ENCODE data around the gene AQP7.

Gene AQP7

DNA sequence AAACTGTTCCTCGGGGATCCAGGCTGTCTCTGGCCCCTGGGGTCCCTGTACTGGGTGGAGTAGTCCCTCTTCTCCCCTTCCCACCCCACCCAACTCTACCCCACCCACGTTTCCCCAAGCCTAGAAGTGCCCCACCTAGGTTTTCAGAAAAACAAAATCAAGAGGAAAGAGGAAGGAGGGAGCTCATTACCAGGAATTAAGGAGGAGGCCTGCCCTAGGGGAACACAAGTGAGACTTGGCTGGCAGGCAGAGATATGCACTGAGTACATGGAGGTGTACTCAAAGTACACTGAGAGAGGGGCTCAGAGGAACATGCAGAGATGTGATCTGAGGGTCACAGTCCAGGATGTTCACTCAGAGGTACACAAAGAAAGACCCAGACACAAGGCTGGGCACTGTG is 34.8 kb upstream of the AQP7 start:
- TF ChIP-seq, protein P1, sequence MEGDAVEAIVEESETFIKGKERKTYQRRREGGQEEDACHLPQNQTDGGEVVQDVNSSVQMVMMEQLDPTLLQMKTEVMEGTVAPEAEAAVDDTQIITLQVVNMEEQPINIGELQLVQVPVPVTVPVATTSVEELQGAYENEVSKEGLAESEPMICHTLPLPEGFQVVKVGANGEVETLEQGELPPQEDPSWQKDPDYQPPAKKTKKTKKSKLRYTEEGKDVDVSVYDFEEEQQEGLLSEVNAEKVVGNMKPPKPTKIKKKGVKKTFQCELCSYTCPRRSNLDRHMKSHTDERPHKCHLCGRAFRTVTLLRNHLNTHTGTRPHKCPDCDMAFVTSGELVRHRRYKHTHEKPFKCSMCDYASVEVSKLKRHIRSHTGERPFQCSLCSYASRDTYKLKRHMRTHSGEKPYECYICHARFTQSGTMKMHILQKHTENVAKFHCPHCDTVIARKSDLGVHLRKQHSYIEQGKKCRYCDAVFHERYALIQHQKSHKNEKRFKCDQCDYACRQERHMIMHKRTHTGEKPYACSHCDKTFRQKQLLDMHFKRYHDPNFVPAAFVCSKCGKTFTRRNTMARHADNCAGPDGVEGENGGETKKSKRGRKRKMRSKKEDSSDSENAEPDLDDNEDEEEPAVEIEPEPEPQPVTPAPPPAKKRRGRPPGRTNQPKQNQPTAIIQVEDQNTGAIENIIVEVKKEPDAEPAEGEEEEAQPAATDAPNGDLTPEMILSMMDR (IDR thresholded peaks at IDR 0.05) = no peak
- no peaks in the 10 kb centered on the region for H3K36me3 ChIP-seq
- no peaks in the 10 kb centered on the region for H3K9me3 ChIP-seq
- H3K27ac ChIP-seq = no peak overlapping the region
- no peaks in the 10 kb centered on the region for H3K4me1 ChIP-seq (ENCODE audit: control insufficient read depth in 1 of 2, insufficient read depth in 1 of 2, low read depth in 1 of 2, low read length in 1 of 2)
- H3K4me3 ChIP-seq (ENCODE audit: low read depth in 1 of 2, low read length in 1 of 2) = no peak overlapping the region
- H3K27me3 ChIP-seq = peaks cover 10% of the 10 kb centered on the region

DNA sequence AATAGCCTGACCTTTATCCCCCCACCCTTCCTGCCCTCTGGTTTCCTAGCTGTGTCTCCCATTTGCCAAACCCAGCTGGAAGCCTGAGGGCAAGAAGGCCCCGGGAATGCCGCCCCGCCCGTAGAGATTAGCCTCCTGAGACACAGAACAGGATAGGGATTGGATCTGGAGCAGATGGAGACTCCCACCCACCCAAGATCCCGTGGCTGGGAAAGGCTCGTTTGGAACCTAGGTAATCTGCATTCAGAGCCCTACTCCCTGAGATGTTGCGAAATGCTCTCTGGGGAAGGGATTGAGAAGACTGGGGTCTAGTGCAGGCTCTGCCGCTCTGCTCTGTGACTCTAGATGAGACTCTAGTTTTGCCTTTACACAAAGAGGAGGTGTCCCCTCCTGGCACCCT is 34.1 kb upstream of the AQP7 start:
- Histone ChIP-seq H3K9me3 (no peaks in the 10 kb centered on the region), H3K27me3 (peaks cover 10% of the 10 kb centered on the region)
- TF ChIP-seq, protein P1 (IDR thresholded peaks at IDR 0.05) = no peak

DNA sequence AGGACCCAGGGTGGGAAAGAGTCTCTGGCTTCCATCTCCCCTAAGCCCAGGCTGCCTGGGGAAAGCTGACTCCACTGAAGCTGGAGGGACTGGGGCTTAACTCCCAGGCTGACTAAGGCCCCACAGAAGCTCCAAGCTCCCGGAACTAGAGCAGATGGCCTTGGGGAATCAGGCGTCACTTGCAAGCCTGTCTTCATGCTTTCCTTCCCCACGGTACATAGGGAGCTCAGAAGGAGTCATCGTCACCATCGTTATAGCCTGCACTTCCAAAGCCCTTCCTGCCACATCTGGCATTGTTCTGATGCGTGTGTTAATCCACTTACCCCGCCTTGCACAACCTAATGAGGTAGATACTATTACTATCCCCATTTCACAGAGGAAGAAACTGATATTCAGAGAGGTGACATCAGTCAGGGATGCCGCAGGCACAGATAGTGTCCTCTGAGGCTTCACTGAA is 33.5 kb upstream of the AQP7 start:
- no peaks in the 10 kb centered on the region for H3K9me3 ChIP-seq
- no peak overlapping the region for H3K27ac ChIP-seq
- TF ChIP-seq, protein P1 (IDR thresholded peaks at IDR 0.05) = no peak
- H3K4me1 ChIP-seq (ENCODE audit: control insufficient read depth in 1 of 2, insufficient read depth in 1 of 2, low read depth in 1 of 2, low read length in 1 of 2) = peaks cover 0 to 8% of the 10 kb centered on the region in 2 experiments
- no peak overlapping the region for H3K4me3 ChIP-seq (ENCODE audit: low read depth in 1 of 2, low read length in 1 of 2)
- peaks cover 10% of the 10 kb centered on the region for H3K27me3 ChIP-seq
- H3K36me3 ChIP-seq = no peaks in the 10 kb centered on the region

More for the DNA sequence above, 34.1 kb upstream of the AQP7 start:
- no peaks in the 10 kb centered on the region for H3K36me3 ChIP-seq
- H3K27ac ChIP-seq = no peak overlapping the region
- peaks cover 0 to 5% of the 10 kb centered on the region in 2 experiments for H3K4me1 ChIP-seq (ENCODE audit: control insufficient read depth in 1 of 2, insufficient read depth in 1 of 2, low read depth in 1 of 2, low read length in 1 of 2)
- no peak overlapping the region for H3K4me3 ChIP-seq (ENCODE audit: low read depth in 1 of 2, low read length in 1 of 2)

DNA sequence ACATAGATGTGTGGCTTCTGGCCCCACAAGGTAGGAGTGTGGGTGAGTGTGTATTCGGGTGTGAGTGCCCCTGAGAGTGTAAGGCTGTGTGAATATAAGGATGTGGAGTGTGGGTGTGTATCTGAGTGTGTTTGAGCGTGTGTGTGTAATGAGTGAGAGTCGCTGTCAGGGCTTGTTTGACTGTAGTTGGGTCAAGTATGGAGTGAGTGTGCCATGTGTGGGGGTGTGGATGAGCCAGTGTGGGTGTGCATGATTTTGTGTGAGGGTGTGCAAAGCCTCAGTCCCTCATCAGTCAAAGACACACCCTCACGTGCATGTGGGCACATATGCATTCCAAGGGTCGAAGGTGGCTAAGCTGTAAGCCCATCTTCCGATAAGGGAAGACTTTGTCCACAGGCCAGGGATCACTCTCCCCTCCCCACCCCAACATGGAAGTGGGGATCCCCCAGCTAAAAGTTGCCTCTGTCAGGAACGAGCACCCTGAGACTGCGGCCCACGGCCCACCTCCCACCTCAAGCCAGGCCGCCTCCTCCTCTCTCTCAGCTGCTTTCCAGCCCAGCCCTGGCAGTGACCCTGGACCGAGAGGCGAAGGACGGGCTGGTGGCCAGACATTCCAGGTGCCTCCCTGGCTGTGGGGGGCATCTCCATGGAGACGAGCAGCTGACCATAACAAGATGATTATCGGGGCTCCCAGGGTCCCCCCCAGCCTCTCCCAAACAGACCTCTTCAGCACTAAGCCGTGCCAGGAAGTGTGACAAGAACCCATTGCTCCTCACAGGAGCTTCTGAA is 32.1 kb upstream of the AQP7 start:
- Histone ChIP-seq H3K27ac (no peak overlapping the region), H3K9me3 (no peaks in the 10 kb centered on the region), H3K4me3 (ENCODE audit: low read depth in 1 of 2, low read length in 1 of 2) (no peak overlapping the region), H3K36me3 (no peaks in the 10 kb centered on the region), H3K4me1 (ENCODE audit: control insufficient read depth in 1 of 2, insufficient read depth in 1 of 2, low read depth in 1 of 2, low read length in 1 of 2) (peaks cover 0 to 8% of the 10 kb centered on the region in 2 experiments), H3K27me3 (peaks cover 4% of the 10 kb centered on the region)
- TF ChIP-seq, protein P1 (IDR thresholded peaks at IDR 0.05) = no peak

DNA sequence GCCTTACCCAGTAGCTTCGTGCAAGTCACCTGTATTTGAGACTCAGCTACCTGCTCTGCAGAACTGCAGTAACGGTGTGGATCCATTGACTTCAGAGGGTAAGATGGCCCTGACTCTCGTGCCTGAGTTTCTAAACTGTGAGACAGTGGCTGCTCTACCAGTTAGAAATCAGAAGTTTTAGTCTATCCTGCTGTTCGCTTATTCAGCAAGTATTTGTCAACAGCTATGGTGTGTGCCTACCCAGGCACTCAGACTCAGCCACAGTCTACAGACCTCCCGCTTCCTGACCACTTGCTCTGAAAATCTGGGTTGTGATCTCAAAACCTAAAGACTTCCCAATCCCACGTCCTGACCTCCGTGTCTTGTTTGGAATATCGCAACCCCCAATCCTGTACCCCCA is 31.5 kb upstream of the AQP7 start:
- no peak overlapping the region for H3K27ac ChIP-seq
- H3K4me3 ChIP-seq (ENCODE audit: low read depth in 1 of 2, low read length in 1 of 2) = no peak overlapping the region
- H3K9me3 ChIP-seq = no peaks in the 10 kb centered on the region
- no peaks in the 10 kb centered on the region for H3K27me3 ChIP-seq
- peaks cover 0 to 8% of the 10 kb centered on the region in 2 experiments for H3K4me1 ChIP-seq (ENCODE audit: control insufficient read depth in 1 of 2, insufficient read depth in 1 of 2, low read depth in 1 of 2, low read length in 1 of 2)
- no peaks in the 10 kb centered on the region for H3K36me3 ChIP-seq
- TF ChIP-seq, protein P1 (IDR thresholded peaks at IDR 0.05) = no peak
